ENCODE measurements around the gene COMMD9. TPM values are rescaled to one million over a fixed set of nuclear protein-coding genes. Genes with fewer than 3 reads are reported as not detected.

Gene COMMD9
- total and polyA plus RNA-seq, 2 experiments from 2014 or later: 50.3 to 95.3 TPM

- H3K4me1 ChIP-seq (ENCODE audit: insufficient read depth): no peaks in the 10 kb centered on the region
- TF ChIP-seq CTCF (IDR thresholded peaks at IDR 0.05; ENCODE audit: poor library complexity) (no peak), EZH2 (IDR thresholded peaks at IDR 0.05; ENCODE audit: borderline replicate concordance) (no peak), EZH2phosphoT487 (IDR thresholded peaks at IDR 0.05; ENCODE audit: low read depth, severe bottlenecking, unreplicated experiment) (no peak)
Measured at GRCh38 chr11:36257351-36257750, 31.9 kb downstream of the COMMD9 start.

GRCh38 chr11:36254713-36255112 lies 34.5 kb downstream of the COMMD9 start:
- no peak overlapping the region for H3K27ac ChIP-seq
- no peaks in the 10 kb centered on the region for H3K9me3 ChIP-seq (ENCODE audit: low read depth)
- no peaks in the 10 kb centered on the region for H3K4me1 ChIP-seq (ENCODE audit: insufficient read depth)
- no peak overlapping the region for H2AFZ ChIP-seq
- H3K27me3 ChIP-seq: no peaks in the 10 kb centered on the region
- no peaks in the 10 kb centered on the region for H4K20me1 ChIP-seq (ENCODE audit: insufficient read depth, poor library complexity, severe bottlenecking)
- H3K4me3 ChIP-seq: no peak overlapping the region
- no peak for DNase-seq (ENCODE audit: low spot score)
- H3K9me2 ChIP-seq (replicated peaks; ENCODE audit: insufficient read depth): no peaks in the 10 kb centered on the region
- 94% methylated on average over 1 of the region's 1 CpG for WGBS (ENCODE audit: low lambda C conversion rate, missing lambda C conversion rate)
- TF ChIP-seq EZH2 (IDR thresholded peaks at IDR 0.05; ENCODE audit: borderline replicate concordance) (no peak), CTCF (IDR thresholded peaks at IDR 0.05; ENCODE audit: poor library complexity) (no peak), EZH2phosphoT487 (IDR thresholded peaks at IDR 0.05; ENCODE audit: low read depth, severe bottlenecking, unreplicated experiment) (no peak)
- no peak overlapping the region for H3K4me2 ChIP-seq
- no peaks in the 10 kb centered on the region for H3K79me2 ChIP-seq
- H3K36me3 ChIP-seq (replicated peaks; ENCODE audit: insufficient read depth, low read depth): no peaks in the 10 kb centered on the region

More at GRCh38 chr11:36257351-36257750, 31.9 kb downstream of the COMMD9 start:
- 62% methylated on average over 5 of the region's 5 CpGs for WGBS (ENCODE audit: low lambda C conversion rate, missing lambda C conversion rate)
- H4K20me1 ChIP-seq (ENCODE audit: insufficient read depth, poor library complexity, severe bottlenecking): no peaks in the 10 kb centered on the region
- no peak for DNase-seq (ENCODE audit: low spot score)
- H2AFZ ChIP-seq: no peak overlapping the region
- H3K9me3 ChIP-seq (ENCODE audit: low read depth): no peaks in the 10 kb centered on the region
- H3K4me3 ChIP-seq: no peak overlapping the region
- no peak overlapping the region for H3K27ac ChIP-seq
- no peaks in the 10 kb centered on the region for H3K36me3 ChIP-seq (replicated peaks; ENCODE audit: insufficient read depth, low read depth)
- H3K4me2 ChIP-seq: no peak overlapping the region
- H3K79me2 ChIP-seq: no peaks in the 10 kb centered on the region
- H3K27me3 ChIP-seq: no peaks in the 10 kb centered on the region
- no peaks in the 10 kb centered on the region for H3K9me2 ChIP-seq (replicated peaks; ENCODE audit: insufficient read depth)

- TF ChIP-seq EZH2phosphoT487 (IDR thresholded peaks at IDR 0.05; ENCODE audit: low read depth, severe bottlenecking, unreplicated experiment) (no peak), CTCF (IDR thresholded peaks at IDR 0.05; ENCODE audit: poor library complexity) (no peak), EZH2 (IDR thresholded peaks at IDR 0.05; ENCODE audit: borderline replicate concordance) (no peak)
- no peak overlapping the region for H3K27ac ChIP-seq
- H4K20me1 ChIP-seq (ENCODE audit: insufficient read depth, poor library complexity, severe bottlenecking): no peaks in the 10 kb centered on the region
- no peaks in the 10 kb centered on the region for H3K36me3 ChIP-seq (replicated peaks; ENCODE audit: insufficient read depth, low read depth)
- no peak overlapping the region for H2AFZ ChIP-seq
- H3K4me1 ChIP-seq (ENCODE audit: insufficient read depth): no peaks in the 10 kb centered on the region
- 34% methylated on average over 5 of the region's 5 CpGs for WGBS (ENCODE audit: low lambda C conversion rate, missing lambda C conversion rate)
- no peak overlapping the region for H3K4me3 ChIP-seq
- no peaks in the 10 kb centered on the region for H3K9me3 ChIP-seq (ENCODE audit: low read depth)
- no peak for DNase-seq (ENCODE audit: low spot score)
- H3K27me3 ChIP-seq: no peaks in the 10 kb centered on the region
- H3K79me2 ChIP-seq: no peaks in the 10 kb centered on the region
- H3K9me2 ChIP-seq (replicated peaks; ENCODE audit: insufficient read depth): no peaks in the 10 kb centered on the region
- no peak overlapping the region for H3K4me2 ChIP-seq
Measured at GRCh38 chr11:36253238-36253637, 36.0 kb downstream of the COMMD9 start.

- Histone ChIP-seq H3K9me3 (ENCODE audit: low read depth) (no peaks in the 10 kb centered on the region), H3K27me3 (no peaks in the 10 kb centered on the region), H3K27ac (no peak overlapping the region), H3K79me2 (no peaks in the 10 kb centered on the region), H3K4me1 (ENCODE audit: insufficient read depth) (no peaks in the 10 kb centered on the region), H3K36me3 (replicated peaks; ENCODE audit: insufficient read depth, low read depth) (no peaks in the 10 kb centered on the region), H3K4me2 (no peak overlapping the region), H3K4me3 (no peak overlapping the region), H3K9me2 (replicated peaks; ENCODE audit: insufficient read depth) (no peaks in the 10 kb centered on the region), H4K20me1 (ENCODE audit: insufficient read depth, poor library complexity, severe bottlenecking) (no peaks in the 10 kb centered on the region), H2AFZ (no peak overlapping the region)
- DNase-seq (ENCODE audit: low spot score): no peak
- TF ChIP-seq EZH2 (IDR thresholded peaks at IDR 0.05; ENCODE audit: borderline replicate concordance) (no peak), EZH2phosphoT487 (IDR thresholded peaks at IDR 0.05; ENCODE audit: low read depth, severe bottlenecking, unreplicated experiment) (no peak), CTCF (IDR thresholded peaks at IDR 0.05; ENCODE audit: poor library complexity) (no peak)
- WGBS (ENCODE audit: low lambda C conversion rate, missing lambda C conversion rate): 80% methylated on average over 2 of the region's 2 CpGs
Measured at GRCh38 chr11:36251823-36252222, 37.4 kb downstream of the COMMD9 start.

Data from hepatocyte (in vitro differentiated cells).